Thymus (tissue), 2 donors: ENCODE results near the gene NPIPB8. TPM values are rescaled to one million over a fixed set of nuclear protein-coding genes. Genes with fewer than 3 reads are reported as not detected.

Source experiments
- polyA plus RNA-seq: library from polyadenylated mRNA; stranded (reverse); fragments of 200-250 nt; gene quantifications from one replicate; pipeline ENCODE4 v1.2.3, GENCODE V29; 2013
- total RNA-seq: library from RNA; stranded (reverse); fragments of 120-200 nt; gene quantifications from one replicate; pipeline ENCODE4 v1.2.4, GENCODE V29; 2013
- donor health status: healthy.

NPIPB8 gene
- total and polyA plus RNA-seq, 2 donors = 0.14 TPM; not detected in 1

Other genes starting within 250 kb of the NPIPB8 start
- 58.2 TPM for gene EIF3CL, start 234.2 kb upstream of the NPIPB8 start, total RNA-seq
- 42.4 TPM for gene EIF3CL, start 234.2 kb upstream of the NPIPB8 start, polyA plus RNA-seq
- not detected for gene NPIPB7, start 165.7 kb upstream of the NPIPB8 start, total RNA-seq
- gene NPIPB7, start 165.7 kb upstream of the NPIPB8 start, polyA plus RNA-seq = 0.55 TPM
- 6.8 TPM for gene CLN3, start 146.0 kb upstream of the NPIPB8 start, total RNA-seq
- 33.4 TPM for gene CLN3, start 146.0 kb upstream of the NPIPB8 start, polyA plus RNA-seq
- gene APOBR, start 143.4 kb upstream of the NPIPB8 start, total RNA-seq = 1.3 TPM
- gene APOBR, start 143.4 kb upstream of the NPIPB8 start, polyA plus RNA-seq = 10.6 TPM
- 0.47 TPM for gene IL27, start 131.2 kb upstream of the NPIPB8 start, total RNA-seq
- 0.46 TPM for gene IL27, start 131.2 kb upstream of the NPIPB8 start, polyA plus RNA-seq
- gene NUPR1, start 99.1 kb upstream of the NPIPB8 start, total RNA-seq = 29.6 TPM
- gene NUPR1, start 99.1 kb upstream of the NPIPB8 start, polyA plus RNA-seq = 294 TPM
- gene SGF29, start 84.1 kb upstream of the NPIPB8 start, total RNA-seq = 30.3 TPM
- gene SGF29, start 84.1 kb upstream of the NPIPB8 start, polyA plus RNA-seq = 34.7 TPM
- gene SULT1A2, start 41.0 kb upstream of the NPIPB8 start, total RNA-seq = 0.66 TPM
- 1.2 TPM for gene SULT1A2, start 41.0 kb upstream of the NPIPB8 start, polyA plus RNA-seq
- 26.3 TPM for gene SULT1A1, start 28.0 kb upstream of the NPIPB8 start, total RNA-seq
- 25.9 TPM for gene SULT1A1, start 28.0 kb upstream of the NPIPB8 start, polyA plus RNA-seq
- 331 TPM for gene EIF3C, start 73.4 kb downstream of the NPIPB8 start, total RNA-seq
- 453 TPM for gene EIF3C, start 73.4 kb downstream of the NPIPB8 start, polyA plus RNA-seq
- 0.42 TPM for gene NPIPB9, start 113.7 kb downstream of the NPIPB8 start, total RNA-seq
- gene NPIPB9, start 113.7 kb downstream of the NPIPB8 start, polyA plus RNA-seq = 1.4 TPM
- gene ATXN2L, start 184.9 kb downstream of the NPIPB8 start, total RNA-seq = 22.6 TPM
- 83.6 TPM for gene ATXN2L, start 184.9 kb downstream of the NPIPB8 start, polyA plus RNA-seq
- 94.2 TPM for gene TUFM, start 208.3 kb downstream of the NPIPB8 start, total RNA-seq
- 208 TPM for gene TUFM, start 208.3 kb downstream of the NPIPB8 start, polyA plus RNA-seq
- 18.2 TPM for gene SH2B1, start 225.8 kb downstream of the NPIPB8 start, total RNA-seq
- 70.9 TPM for gene SH2B1, start 225.8 kb downstream of the NPIPB8 start, polyA plus RNA-seq
- gene ATP2A1, start 240.4 kb downstream of the NPIPB8 start, total RNA-seq = 0.57 TPM
- 1.2 TPM for gene ATP2A1, start 240.4 kb downstream of the NPIPB8 start, polyA plus RNA-seq